ENCODE results near the gene ATE1.
A peak's percentile ranks its signal among the peaks of the same experiment; 100 is the strongest.
"Not testable (repeated sequence)": the region's sequence is repeated elsewhere in the genome, so short reads cannot be mapped to it uniquely, and the experiment has no call there.

Gene ATE1

DNA sequence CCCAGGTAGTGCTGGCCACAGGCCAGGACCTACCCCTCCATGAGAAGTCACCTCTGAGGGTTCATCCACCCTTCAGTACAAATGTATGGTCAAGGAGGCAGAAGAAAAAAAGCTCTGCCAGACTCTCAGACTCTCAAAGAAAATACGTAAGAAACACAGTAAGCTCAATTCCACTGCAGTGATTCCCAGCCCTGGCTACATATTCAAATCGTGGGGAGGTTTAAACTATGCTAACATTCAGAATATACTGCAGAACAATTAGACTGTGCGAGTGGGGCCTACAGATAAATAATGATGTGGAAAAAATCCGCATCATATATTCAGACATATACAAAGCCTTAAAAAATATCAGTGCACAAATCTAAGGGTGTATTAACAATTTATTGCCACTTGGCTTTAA, 162.6 kb downstream of the ATE1 start:
- TF ChIP-seq, protein P1, sequence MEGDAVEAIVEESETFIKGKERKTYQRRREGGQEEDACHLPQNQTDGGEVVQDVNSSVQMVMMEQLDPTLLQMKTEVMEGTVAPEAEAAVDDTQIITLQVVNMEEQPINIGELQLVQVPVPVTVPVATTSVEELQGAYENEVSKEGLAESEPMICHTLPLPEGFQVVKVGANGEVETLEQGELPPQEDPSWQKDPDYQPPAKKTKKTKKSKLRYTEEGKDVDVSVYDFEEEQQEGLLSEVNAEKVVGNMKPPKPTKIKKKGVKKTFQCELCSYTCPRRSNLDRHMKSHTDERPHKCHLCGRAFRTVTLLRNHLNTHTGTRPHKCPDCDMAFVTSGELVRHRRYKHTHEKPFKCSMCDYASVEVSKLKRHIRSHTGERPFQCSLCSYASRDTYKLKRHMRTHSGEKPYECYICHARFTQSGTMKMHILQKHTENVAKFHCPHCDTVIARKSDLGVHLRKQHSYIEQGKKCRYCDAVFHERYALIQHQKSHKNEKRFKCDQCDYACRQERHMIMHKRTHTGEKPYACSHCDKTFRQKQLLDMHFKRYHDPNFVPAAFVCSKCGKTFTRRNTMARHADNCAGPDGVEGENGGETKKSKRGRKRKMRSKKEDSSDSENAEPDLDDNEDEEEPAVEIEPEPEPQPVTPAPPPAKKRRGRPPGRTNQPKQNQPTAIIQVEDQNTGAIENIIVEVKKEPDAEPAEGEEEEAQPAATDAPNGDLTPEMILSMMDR (IDR thresholded peaks at IDR 0.05; ENCODE audit: low read depth, low read length): no peak
- Histone ChIP-seq H3K36me3 (no peaks in the 10 kb centered on the region; the same call in 1 of the 2 replicates), H3K27ac (no peak overlapping the region), H3K27me3 (ENCODE audit: insufficient read depth, low read depth, severe bottlenecking) (no peaks in the 10 kb centered on the region), H3K4me3 (ENCODE audit: low read depth, low read length) (no peak overlapping the region), H3K9me3 (ENCODE audit: severe bottlenecking) (no peaks in the 10 kb centered on the region)
- DNase-seq: no peak

DNA sequence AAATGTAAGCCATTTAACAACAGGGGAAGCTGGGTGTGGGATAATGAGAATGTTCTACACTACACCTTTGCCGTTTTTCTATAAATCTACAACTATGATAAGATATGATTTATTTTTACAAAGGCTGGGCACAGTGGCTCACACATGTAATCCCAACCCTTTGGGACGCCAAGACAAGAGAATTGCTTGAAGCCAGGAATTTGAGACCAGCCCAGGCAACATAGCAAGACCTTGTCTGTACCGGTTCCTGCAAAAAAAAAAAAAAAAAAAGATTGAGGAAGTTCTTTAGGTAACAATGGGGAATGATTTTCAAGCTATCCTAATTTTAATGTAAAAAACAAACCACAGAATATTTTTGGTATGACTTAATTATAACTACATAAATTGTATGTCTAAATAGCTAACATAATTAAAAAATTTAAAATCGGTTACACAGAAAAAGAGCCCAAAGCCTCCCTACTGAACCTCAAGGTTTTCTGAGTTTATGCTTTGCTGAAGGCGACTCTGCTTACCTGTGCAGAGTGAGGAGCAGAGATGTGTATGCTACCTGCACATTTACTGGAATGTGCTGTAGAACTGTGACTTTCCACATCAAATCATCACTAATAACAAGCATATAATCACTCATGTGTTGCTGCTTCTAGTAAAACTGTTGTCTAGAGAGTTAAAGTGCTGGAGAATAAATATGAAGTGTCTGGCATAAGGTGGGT, 163.4 kb downstream of the ATE1 start:
- H3K36me3 ChIP-seq: no peaks in the 10 kb centered on the region; the same call in 1 of the 2 replicates
- no peak for DNase-seq
- peaks cover 3% of the 10 kb centered on the region for H3K9me3 ChIP-seq (ENCODE audit: severe bottlenecking)
- TF ChIP-seq, protein P1 (IDR thresholded peaks at IDR 0.05; ENCODE audit: low read depth, low read length): no peak
- no peak overlapping the region for H3K4me3 ChIP-seq (ENCODE audit: low read depth, low read length)
- no peak overlapping the region for H3K27ac ChIP-seq
- no peaks in the 10 kb centered on the region for H3K27me3 ChIP-seq (ENCODE audit: insufficient read depth, low read depth, severe bottlenecking)

DNA sequence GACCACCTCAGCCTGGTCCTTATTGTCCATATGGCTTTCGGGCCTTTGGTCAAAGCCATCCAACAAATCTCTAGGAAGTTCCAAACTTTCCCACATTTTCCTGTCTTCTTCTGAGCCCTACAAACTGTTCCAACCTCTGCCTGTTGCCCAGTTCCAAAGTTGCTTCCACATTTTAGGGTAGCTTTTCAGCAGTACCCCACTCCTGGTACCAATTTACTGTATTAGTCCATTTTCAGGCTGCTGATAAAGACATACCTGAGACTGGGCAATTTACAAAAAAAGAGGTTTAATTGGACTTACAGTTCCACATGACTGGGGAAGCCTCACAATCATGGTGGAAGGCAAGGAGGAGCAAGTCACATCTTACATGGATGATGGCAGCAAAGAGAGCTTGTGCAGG, 170.6 kb downstream of the ATE1 start:
- DNase-seq; H3K27me3 ChIP-seq (ENCODE audit: insufficient read depth, low read depth, severe bottlenecking); H3K36me3 ChIP-seq; H3K4me3 ChIP-seq (ENCODE audit: low read depth, low read length); H3K27ac ChIP-seq: not testable (repeated sequence)
- H3K9me3 ChIP-seq (ENCODE audit: severe bottlenecking): peaks cover 14% of the 10 kb centered on the region

- not testable (repeated sequence) for H3K27ac ChIP-seq
These were observed 172.3 kb downstream of the ATE1 start for GRCh38 chr10:121755496-121755895.

GRCh38 chr10:121754666-121755065, 173.2 kb downstream of the ATE1 start:
- H3K9me3 ChIP-seq (ENCODE audit: severe bottlenecking): peaks cover 11% of the 10 kb centered on the region
- no peak overlapping the region for H3K4me3 ChIP-seq (ENCODE audit: low read depth, low read length)
- DNase-seq: no peak
- no peak overlapping the region for H3K27ac ChIP-seq
- H3K36me3 ChIP-seq: peaks cover 7% of the 10 kb centered on the region
- TF ChIP-seq, protein P1 (IDR thresholded peaks at IDR 0.05; ENCODE audit: low read depth, low read length): no peak
- no peaks in the 10 kb centered on the region for H3K27me3 ChIP-seq (ENCODE audit: insufficient read depth, low read depth, severe bottlenecking)

More at GRCh38 chr10:121755496-121755895, 172.3 kb downstream of the ATE1 start:
- H3K36me3 ChIP-seq; DNase-seq; H3K27me3 ChIP-seq (ENCODE audit: insufficient read depth, low read depth, severe bottlenecking); H3K4me3 ChIP-seq (ENCODE audit: low read depth, low read length): not testable (repeated sequence)
- H3K9me3 ChIP-seq (ENCODE audit: severe bottlenecking): peaks cover 14% of the 10 kb centered on the region

DNA sequence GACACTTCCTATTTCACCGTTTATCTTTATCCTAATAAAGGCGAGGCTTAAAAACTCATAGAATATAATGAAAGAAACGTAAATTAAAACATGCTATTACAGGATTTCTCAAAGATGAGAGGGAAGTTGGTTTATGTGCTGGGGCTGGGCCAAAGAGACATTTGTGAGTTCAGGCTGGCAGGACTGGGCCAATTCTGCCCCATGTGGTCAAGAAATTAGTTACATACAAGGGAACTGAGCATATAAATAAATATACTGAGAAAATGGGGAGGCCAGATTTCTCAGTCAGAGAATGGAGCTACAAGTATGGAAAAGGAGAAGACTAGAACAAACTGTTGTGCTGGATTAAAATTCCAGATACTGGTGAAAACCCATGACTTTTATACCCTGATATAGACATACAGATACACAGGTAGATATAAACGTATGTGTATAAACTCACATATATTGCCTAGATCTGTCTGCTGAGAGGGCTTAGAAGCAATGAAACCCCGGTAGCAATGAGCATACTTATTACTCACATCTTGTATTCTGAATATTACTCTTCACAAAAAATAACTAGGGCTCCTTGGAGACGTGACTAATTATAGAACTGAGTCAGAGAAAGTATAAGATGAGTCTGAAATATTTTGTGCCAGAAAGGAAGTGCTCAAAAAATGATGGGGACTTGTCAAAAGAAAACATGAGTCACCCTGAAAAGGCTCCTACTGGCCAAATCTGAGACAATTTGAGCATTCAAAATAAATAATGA, 173.9 kb downstream of the ATE1 start:
- Histone ChIP-seq H3K9me3 (ENCODE audit: severe bottlenecking) (peaks cover 8% of the 10 kb centered on the region), H3K36me3 (peaks cover 7% of the 10 kb centered on the region), H3K27ac (no peak overlapping the region), H3K27me3 (ENCODE audit: insufficient read depth, low read depth, severe bottlenecking) (no peaks in the 10 kb centered on the region), H3K4me3 (ENCODE audit: low read depth, low read length) (no peak overlapping the region)
- TF ChIP-seq, protein P1 (IDR thresholded peaks at IDR 0.05; ENCODE audit: low read depth, low read length): peak; percentile 20; the same call in 1 of the 2 replicates
- no peak for DNase-seq
